Measurements from ENCODE around the gene PTPRG.

Gene PTPRG

GRCh38 chr3:61575893-61576292 is 14.5 kb downstream of the PTPRG start:
- Histone ChIP-seq H4K20me1 (ENCODE audit: insufficient read depth) (no peaks in the 10 kb centered on the region), H3K27me3 (ENCODE audit: insufficient read depth, low read depth) (no peaks in the 10 kb centered on the region)

DNA sequence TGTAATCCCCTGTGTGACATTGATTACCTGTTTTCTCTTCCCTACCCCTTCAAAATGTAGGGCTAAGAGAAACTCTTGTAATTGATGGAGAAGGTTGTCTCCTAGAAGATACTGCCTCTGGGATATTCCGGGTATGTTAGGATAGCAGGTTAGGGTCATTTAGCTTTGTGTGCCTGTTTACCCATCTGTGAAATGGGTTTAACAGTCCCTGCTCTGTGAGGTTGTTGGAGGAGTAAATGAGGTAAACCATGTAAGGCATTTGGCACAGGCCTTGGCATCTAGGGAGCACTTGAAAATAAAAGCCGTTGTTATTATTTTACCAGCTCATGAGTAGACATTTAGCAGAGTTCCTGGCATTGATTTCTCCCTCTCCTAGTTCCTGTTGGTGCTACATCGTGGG is 16.4 kb downstream of the PTPRG start:
- H2AFZ ChIP-seq (ENCODE audit: low read depth) = no peak overlapping the region
- H3K79me2 ChIP-seq (ENCODE audit: insufficient read depth, low read depth) = peaks cover 11% of the 10 kb centered on the region; the same call in 1 of the 2 replicates
- H3K27me3 ChIP-seq (ENCODE audit: insufficient read depth, low read depth) = no peaks in the 10 kb centered on the region
- H3K27ac ChIP-seq = no peak overlapping the region
- H3K4me2 ChIP-seq = no peak overlapping the region
- H3K36me3 ChIP-seq (ENCODE audit: insufficient read depth) = no peaks in the 10 kb centered on the region
- TF ChIP-seq, protein P1, sequence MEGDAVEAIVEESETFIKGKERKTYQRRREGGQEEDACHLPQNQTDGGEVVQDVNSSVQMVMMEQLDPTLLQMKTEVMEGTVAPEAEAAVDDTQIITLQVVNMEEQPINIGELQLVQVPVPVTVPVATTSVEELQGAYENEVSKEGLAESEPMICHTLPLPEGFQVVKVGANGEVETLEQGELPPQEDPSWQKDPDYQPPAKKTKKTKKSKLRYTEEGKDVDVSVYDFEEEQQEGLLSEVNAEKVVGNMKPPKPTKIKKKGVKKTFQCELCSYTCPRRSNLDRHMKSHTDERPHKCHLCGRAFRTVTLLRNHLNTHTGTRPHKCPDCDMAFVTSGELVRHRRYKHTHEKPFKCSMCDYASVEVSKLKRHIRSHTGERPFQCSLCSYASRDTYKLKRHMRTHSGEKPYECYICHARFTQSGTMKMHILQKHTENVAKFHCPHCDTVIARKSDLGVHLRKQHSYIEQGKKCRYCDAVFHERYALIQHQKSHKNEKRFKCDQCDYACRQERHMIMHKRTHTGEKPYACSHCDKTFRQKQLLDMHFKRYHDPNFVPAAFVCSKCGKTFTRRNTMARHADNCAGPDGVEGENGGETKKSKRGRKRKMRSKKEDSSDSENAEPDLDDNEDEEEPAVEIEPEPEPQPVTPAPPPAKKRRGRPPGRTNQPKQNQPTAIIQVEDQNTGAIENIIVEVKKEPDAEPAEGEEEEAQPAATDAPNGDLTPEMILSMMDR (conservative IDR thresholded peaks at IDR 0.05; ENCODE audit: low read depth, low read length) = no peak
- H4K20me1 ChIP-seq (ENCODE audit: insufficient read depth) = no peaks in the 10 kb centered on the region
- H3K9ac ChIP-seq = no peak overlapping the region
- peaks cover 78% of the 10 kb centered on the region for H3K4me1 ChIP-seq (ENCODE audit: low read depth, poor library complexity, severe bottlenecking)
- no peak overlapping the region for H3K4me3 ChIP-seq (IDR thresholded peaks at IDR 0.05; ENCODE audit: insufficient read depth, low read depth, low read length)

More at GRCh38 chr3:61575893-61576292, 14.5 kb downstream of the PTPRG start:
- Histone ChIP-seq H3K4me3 (IDR thresholded peaks at IDR 0.05; ENCODE audit: insufficient read depth, low read depth, low read length) (no peak overlapping the region), H3K79me2 (ENCODE audit: insufficient read depth, low read depth) (peaks cover 11% of the 10 kb centered on the region; the same call in 1 of the 2 replicates), H3K4me1 (ENCODE audit: low read depth, poor library complexity, severe bottlenecking) (peaks cover 83% of the 10 kb centered on the region), H3K36me3 (ENCODE audit: insufficient read depth) (no peaks in the 10 kb centered on the region), H2AFZ (ENCODE audit: low read depth) (no peak overlapping the region), H3K9ac (no peak overlapping the region), H3K4me2 (peak overlapping the region; percentile 55), H3K27ac (peak overlapping the region; percentile 76; the same call in 1 of the 2 replicates)
- TF ChIP-seq, protein P1 (conservative IDR thresholded peaks at IDR 0.05; ENCODE audit: low read depth, low read length) = no peak

DNA sequence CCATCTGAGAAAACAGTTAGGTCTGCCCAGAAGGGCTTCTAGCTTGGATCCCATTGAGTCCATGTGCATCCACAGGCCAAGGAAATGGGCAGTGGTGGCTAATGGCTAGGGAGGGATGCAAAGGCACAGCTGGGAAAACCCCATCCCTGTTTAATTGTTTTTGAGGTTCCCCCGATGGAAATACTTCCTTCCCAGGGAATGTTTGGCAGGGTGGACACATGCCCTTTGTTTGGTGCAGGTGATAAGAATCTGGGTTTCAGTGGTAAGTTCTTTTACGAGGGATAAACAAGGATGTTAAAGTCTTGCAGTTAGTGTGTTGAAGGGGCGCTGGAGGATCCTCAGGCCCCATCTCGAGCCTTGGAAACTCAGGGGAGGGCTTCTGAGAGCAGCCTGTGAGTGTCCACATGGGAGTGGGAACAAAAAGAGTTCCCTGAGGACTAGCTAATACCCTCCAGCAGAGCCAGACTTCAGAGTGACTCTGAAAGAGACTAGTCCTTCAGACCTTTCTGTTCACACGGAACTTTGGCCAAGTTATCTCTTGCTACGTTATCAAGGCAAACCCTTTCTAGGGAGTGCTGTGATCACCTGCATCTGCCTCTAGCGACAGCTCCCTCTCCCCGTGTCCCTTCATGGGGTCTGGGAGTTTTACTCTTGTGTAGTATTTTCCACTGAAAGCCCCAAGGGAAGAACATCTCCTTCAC is 17.4 kb downstream of the PTPRG start:
- Histone ChIP-seq H3K27me3 (ENCODE audit: insufficient read depth, low read depth) (no peaks in the 10 kb centered on the region), H4K20me1 (ENCODE audit: insufficient read depth) (no peaks in the 10 kb centered on the region), H3K4me1 (ENCODE audit: low read depth, poor library complexity, severe bottlenecking) (peaks cover 69% of the 10 kb centered on the region), H3K36me3 (ENCODE audit: insufficient read depth) (no peaks in the 10 kb centered on the region), H3K4me2 (no peak overlapping the region), H3K27ac (no peak overlapping the region), H2AFZ (ENCODE audit: low read depth) (no peak overlapping the region), H3K9ac (no peak overlapping the region), H3K4me3 (IDR thresholded peaks at IDR 0.05; ENCODE audit: insufficient read depth, low read depth, low read length) (no peak overlapping the region), H3K79me2 (ENCODE audit: insufficient read depth, low read depth) (peaks cover 11% of the 10 kb centered on the region; the same call in 1 of the 2 replicates)
- TF ChIP-seq, protein P1 (conservative IDR thresholded peaks at IDR 0.05; ENCODE audit: low read depth, low read length) = no peak

GRCh38 chr3:61579685-61580084 is 18.3 kb downstream of the PTPRG start:
- H3K79me2 ChIP-seq (ENCODE audit: insufficient read depth, low read depth) = peaks cover 11% of the 10 kb centered on the region; the same call in 1 of the 2 replicates
- H3K4me2 ChIP-seq = no peak overlapping the region
- TF ChIP-seq, protein P1 (conservative IDR thresholded peaks at IDR 0.05; ENCODE audit: low read depth, low read length) = no peak
- no peak overlapping the region for H3K9ac ChIP-seq
- H3K4me3 ChIP-seq (IDR thresholded peaks at IDR 0.05; ENCODE audit: insufficient read depth, low read depth, low read length) = no peak overlapping the region
- no peaks in the 10 kb centered on the region for H3K36me3 ChIP-seq (ENCODE audit: insufficient read depth)
- H4K20me1 ChIP-seq (ENCODE audit: insufficient read depth) = no peaks in the 10 kb centered on the region
- no peak overlapping the region for H3K27ac ChIP-seq
- no peak overlapping the region for H2AFZ ChIP-seq (ENCODE audit: low read depth)
- no peaks in the 10 kb centered on the region for H3K27me3 ChIP-seq (ENCODE audit: insufficient read depth, low read depth)
- H3K4me1 ChIP-seq (ENCODE audit: low read depth, poor library complexity, severe bottlenecking) = peaks cover 61% of the 10 kb centered on the region
